H1 (cell line): ENCODE measurements around the gene TGFB1. TPM values are rescaled to one million over a fixed set of nuclear protein-coding genes. Genes with fewer than 3 reads are reported as not detected.
A peak's percentile ranks its signal among the peaks of the same experiment; 100 is the strongest.

ENCODE experiments used
- CTCF ChIA-PET: fragments of 300-600 bp; sonication (Branson Sonifier 250); formaldehyde crosslinking; loops from one replicate; lab custom pipeline; 2021; ENCODE audit not compliant: partially characterized antibody; lab: Charles Lee
- POLR2A ChIA-PET: fragments of 300-600 bp; sonication (Branson Sonifier 250); formaldehyde crosslinking; loops from one replicate; lab custom pipeline; 2021; ENCODE audit warnings: inconsistent platforms; ENCODE audit not compliant: partially characterized antibody; lab: Charles Lee
- DNase-seq, 2 experiments: peaks; one replicate each; pipeline versions ENCODE4 v3.0.0 to v3.0.0-alpha.2; 2010 to 2022; ENCODE audit warnings: low spot score in 2 of 2, low read depth in 1 of 2, mixed read lengths in 1 of 2
- FAIRE-seq: peaks from 2 replicates; lab custom pipeline; 2011; peaks lifted over from hg19 to GRCh38; lab: Jason Lieb, UNC
- H2AFZ ChIP-seq: 2 replicates; pipeline ENCODE4 v1.8.1; 2012; ENCODE audit warnings: low read length, inconsistent platforms
- H2AK5ac ChIP-seq: 2 replicates; pipeline ENCODE4 v1.6.1; 2013; ENCODE audit warnings: low read depth, low read length
- H2BK120ac ChIP-seq: replicated peaks from 2 replicates; pipeline ENCODE3; 2013; ENCODE audit warnings: low read depth, low read length, inconsistent platforms
- H2BK12ac ChIP-seq: 2 replicates; pipeline ENCODE4 v1.6.1; 2013; ENCODE audit warnings: low read depth, low read length
- H2BK15ac ChIP-seq: 2 replicates; pipeline ENCODE4 v1.6.1; 2013; ENCODE audit warnings: low read length
- H2BK20ac ChIP-seq: 2 replicates; pipeline ENCODE4 v1.6.1; 2013; ENCODE audit warnings: low read length
- H2BK5ac ChIP-seq: 2 replicates; pipeline ENCODE4 v1.6.1; 2013; ENCODE audit warnings: low read depth, low read length
- H3K14ac ChIP-seq: 2 replicates; pipeline ENCODE4 v1.6.1; 2013; ENCODE audit warnings: inconsistent platforms; ENCODE audit not compliant: insufficient read length
- H3K18ac ChIP-seq: 2 replicates; pipeline ENCODE4 v1.6.1; 2013; ENCODE audit warnings: low read length; ENCODE audit errors: extremely low read depth
- H3K23ac ChIP-seq: 2 replicates; pipeline ENCODE4 v1.6.1; 2013; ENCODE audit warnings: inconsistent platforms; ENCODE audit not compliant: insufficient read length
- H3K23me2 ChIP-seq: 2 replicates; pipeline ENCODE4 v1.6.1; 2013; ENCODE audit warnings: low read depth, low read length
- H3K27ac ChIP-seq: 2 replicates; pipeline ENCODE4 v1.6.1; 2011; ENCODE audit warnings: low read depth, low read length, inconsistent platforms
- H3K27me3 ChIP-seq, 4 experiments: replicated peaks in 1 of 4; 1 replicate in 1 of 4; 2 replicates in 3 of 4; pipeline versions ENCODE4 v1.6.1 to v1.8.1; 2011 to 2013; ENCODE audit warnings: low read length in 3 of 4, mild to moderate bottlenecking in 3 of 4, inconsistent platforms in 2 of 4, mixed read lengths in 2 of 4, moderate library complexity in 1 of 4; ENCODE audit not compliant: control insufficient read depth in 3 of 4, insufficient read depth in 3 of 4; ENCODE audit errors: extremely low read depth in 1 of 4
- H3K36me3 ChIP-seq, 4 experiments: 2 replicates each; pipeline versions ENCODE4 v1.6.1 to v1.8.1; 2011 to 2013; ENCODE audit warnings: mild to moderate bottlenecking in 4 of 4, low read length in 3 of 4, moderate library complexity in 2 of 4, control low read depth in 1 of 4, inconsistent platforms in 1 of 4; ENCODE audit not compliant: insufficient read depth in 4 of 4, control insufficient read depth in 2 of 4
- H3K4ac ChIP-seq: replicated peaks from 2 replicates; pipeline ENCODE3; 2013; ENCODE audit warnings: low read length, low read depth, mixed read lengths, inconsistent platforms; ENCODE audit not compliant: insufficient read length
- H3K4me1 ChIP-seq, 4 experiments: replicated peaks in 1 of 4; 1 replicate in 1 of 4; 2 replicates in 3 of 4; pipeline versions ENCODE4 v1.6.1 to v1.8.1; 2011 to 2013; ENCODE audit warnings: low read length in 3 of 4, inconsistent platforms in 2 of 4, mixed read lengths in 1 of 4; ENCODE audit not compliant: insufficient read depth in 4 of 4, control insufficient read depth in 3 of 4
- H3K4me2 ChIP-seq, 2 experiments: 2 replicates each; pipeline versions ENCODE4 v1.6.1 to v1.8.1; 2011 to 2013; ENCODE audit warnings: low read depth in 2 of 2, low read length in 2 of 2, control low read depth in 1 of 2, inconsistent platforms in 1 of 2, mild to moderate bottlenecking in 1 of 2; ENCODE audit not compliant: insufficient read depth in 1 of 2
- H3K4me3 ChIP-seq, 4 experiments: fragments of 200-600, 300-600 bp in 1 of 4; sonication (generic), shearing (Covaris generic), sonication (Bioruptor Twin) in 1 of 4; 2 replicates each; pipeline versions ENCODE4 v1.5.1 to v1.8.1; 2011 to 2016; ENCODE audit warnings: low read length in 4 of 4, low read depth in 3 of 4, control low read depth in 2 of 4, inconsistent platforms in 2 of 4, mild to moderate bottlenecking in 2 of 4, mixed read lengths in 1 of 4, moderate library complexity in 1 of 4; ENCODE audit not compliant: insufficient read depth in 2 of 4; ENCODE audit errors: extremely low read depth in 1 of 4
- H3K56ac ChIP-seq: replicated peaks from 2 replicates; pipeline ENCODE3; 2013; ENCODE audit warnings: low read depth, mild to moderate bottlenecking, mixed read lengths, low read length, inconsistent platforms; ENCODE audit not compliant: insufficient read length
- H3K79me1 ChIP-seq: 2 replicates; pipeline ENCODE4 v1.6.1; 2013; ENCODE audit warnings: low read depth, low read length, control low read depth
- H3K79me2 ChIP-seq, 2 experiments: 2 replicates each; pipeline versions ENCODE4 v1.6.1 to v1.8.1; 2012 to 2013; ENCODE audit warnings: low read length in 2 of 2, mild to moderate bottlenecking in 2 of 2, inconsistent platforms in 1 of 2; ENCODE audit not compliant: insufficient read depth in 2 of 2, control insufficient read depth in 1 of 2
- H3K9ac ChIP-seq, 4 experiments: replicated peaks in 1 of 4; 1 replicate in 1 of 4; 2 replicates in 3 of 4; pipeline versions ENCODE4 v1.6.1 to v1.8.1; 2011 to 2013; ENCODE audit warnings: low read depth in 3 of 4, low read length in 3 of 4, control low read depth in 2 of 4, mild to moderate bottlenecking in 2 of 4, moderate library complexity in 2 of 4, inconsistent platforms in 1 of 4; ENCODE audit errors: extremely low read depth in 1 of 4
- H3K9me3 ChIP-seq, 2 experiments: 2 replicates each; pipeline versions ENCODE4 v1.6.1 to v1.8.1; 2012 to 2013; ENCODE audit warnings: mild to moderate bottlenecking in 2 of 2, moderate library complexity in 2 of 2, control low read depth in 1 of 2, inconsistent platforms in 1 of 2, low read depth in 1 of 2, low read length in 1 of 2, mixed read lengths in 1 of 2; ENCODE audit not compliant: insufficient read depth in 2 of 2
- H4K20me1 ChIP-seq, 2 experiments: replicated peaks in 1 of 2; 2 replicates each; pipeline versions ENCODE3 to v1.8.1; 2011 to 2013; ENCODE audit warnings: inconsistent platforms in 2 of 2, low read length in 2 of 2, mild to moderate bottlenecking in 1 of 2; ENCODE audit not compliant: insufficient read depth in 2 of 2, control insufficient read depth in 1 of 2
- H4K5ac ChIP-seq: 2 replicates; pipeline ENCODE4 v1.6.1; 2013; ENCODE audit warnings: low read length, low read depth, mixed read lengths, inconsistent platforms; ENCODE audit not compliant: insufficient read length
- H4K8ac ChIP-seq: 2 replicates; pipeline ENCODE4 v1.8.0; 2013; ENCODE audit warnings: mild to moderate bottlenecking, moderate library complexity, low read length, inconsistent platforms; ENCODE audit not compliant: insufficient read depth; ENCODE audit errors: extremely low read depth
- H4K91ac ChIP-seq: replicated peaks from 2 replicates; pipeline ENCODE3; 2013; ENCODE audit warnings: low read length, mixed read lengths, inconsistent platforms; ENCODE audit not compliant: insufficient read length
- ASH2L ChIP-seq: fragments of 200-600, 300-600 bp; sonication (generic); IDR thresholded peaks from one replicate; pipeline ENCODE4 v1.7.1; 2017; ENCODE audit warnings: low read length
- CEBPB ChIP-seq: IDR thresholded peaks from 2 replicates; pipeline ENCODE4 v1.6.1; 2012; ENCODE audit warnings: low read depth, low read length
- CHD2 ChIP-seq: IDR thresholded peaks from 2 replicates; pipeline ENCODE4 v1.6.1; 2012; ENCODE audit warnings: low read length, improper control_type of control experiment
- EGR1 ChIP-seq: IDR thresholded peaks from 2 replicates; pipeline ENCODE4 v1.6.1; 2011; ENCODE audit warnings: low read depth, low read length, borderline replicate concordance
- JUND ChIP-seq: IDR thresholded peaks from 2 replicates; pipeline ENCODE4 v1.6.1; 2011; ENCODE audit warnings: mild to moderate bottlenecking, improper control_type of control experiment, low read length
- KDM1A ChIP-seq: fragments of 200-600, 300-600 bp; sonication (generic); IDR thresholded peaks from 2 replicates; pipeline ENCODE4 v1.7.1; 2016; ENCODE audit warnings: mild to moderate bottlenecking, low read length, borderline replicate concordance
- NANOG ChIP-seq: IDR thresholded peaks from 2 replicates; pipeline ENCODE4 v1.6.1; 2011; ENCODE audit warnings: low read length, low read depth, mild to moderate bottlenecking, inconsistent platforms; ENCODE audit not compliant: insufficient read depth, poor library complexity, severe bottlenecking
- RBBP5 ChIP-seq: IDR thresholded peaks from 2 replicates; pipeline ENCODE4 v1.7.1; 2012; ENCODE audit warnings: low read depth, mild to moderate bottlenecking, inconsistent platforms, low read length, moderate library complexity, borderline replicate concordance
- YY1 ChIP-seq: IDR thresholded peaks from 2 replicates; pipeline ENCODE4 v1.6.1; 2011; ENCODE audit warnings: low read depth, mild to moderate bottlenecking, low read length
- WGBS, 2 experiments: shearing (Covaris generic) in 1 of 2; methylation state at CpG; one replicate each; pipeline versions ENCODE4 v1.1.6 to v1.1.7; 2013 to 2015; ENCODE audit warnings: low lambda C conversion rate in 2 of 2, mixed read lengths in 2 of 2, inconsistent platforms in 1 of 2, low coverage in 1 of 2, missing lambda C conversion rate in 1 of 2; ENCODE audit not compliant: insufficient replicate concordance in 2 of 2, insufficient coverage in 1 of 2, insufficient read length in 1 of 2; ENCODE audit errors: extremely low coverage in 1 of 2, missing lambda C conversion rate in 1 of 2; 5-methylcytosine and 5-hydroxymethylcytosine counted together
- polyA plus RNA-seq, 7 experiments: library from polyadenylated mRNA; depleted of rRNA in 3 of 7; stranded (reverse) in 5 of 7; unstranded in 2 of 7; fragments of >200 nt in 5 of 7; fragments of 200-250 nt in 2 of 7; gene quantifications; 1 replicate in 5 of 7; 2 replicates in 1 of 7; 4 replicates in 1 of 7; pipeline versions ENCODE4 v1.2.1 to v1.2.3, GENCODE V29; 2011 to 2013; ENCODE audit warnings: missing spikeins in 2 of 7, mixed read lengths in 2 of 7
- total RNA-seq: library from RNA; stranded (reverse); fragmentation: NEBNext Ultra II Directional; extraction: Animal tissue kit (Norgen Biotek cat#: 25700); gene quantifications from 2 replicates; pipeline ENCODE4 v1.2.1, GENCODE V29; 2021

TGFB1 gene
- total and polyA plus RNA-seq, 2 of the 8 experiments (the other 6 are each of a cell fraction or from before 2014, with no cell fraction given), result 1.7 to 10.6 TPM

- Histone ChIP-seq H4K20me1 (peaks cover 0 to 4% of the 10 kb centered on the region in 2 experiments), H2AK5ac (peak overlapping the region; percentile 91; the same call in 1 of the 2 replicates), H3K9me3 (no peaks in the 10 kb centered on the region), H3K9ac (0 out of 7 replicates have a peak overlapping the region, but pooled peaks of 1 of the 4 experiments have one; percentile 1), H3K36me3 (no peaks in the 10 kb centered on the region), H3K27me3 (peaks cover 0 to 9% (median 0%) of the 10 kb centered on the region in 4 experiments; a peak in 3 of 7 replicates), H2BK15ac (peak overlapping the region; percentile 100), H4K5ac (no peak overlapping the region), H2BK5ac (peak overlapping the region; percentile 96), H3K27ac (no peak overlapping the region), H4K8ac (no peak overlapping the region; the same call in 1 of the 2 replicates), H3K79me2 (no peaks in the 10 kb centered on the region), H2BK20ac (peak overlapping the region; percentile 80; the same call in 1 of the 2 replicates), H3K4me3 (no peak overlapping the region), H2BK120ac (no peak overlapping the region), H3K79me1 (no peaks in the 10 kb centered on the region), H3K4me1 (peaks cover 15 to 27% (median 20%) of the 10 kb centered on the region in 4 experiments), H3K56ac (no peak overlapping the region), H2AFZ (no peak overlapping the region), H3K18ac (peak overlapping the region; percentile 71; the same call in 1 of the 2 replicates), H3K4me2 (peak overlapping the region; percentile 61 to 98; a peak in 1 of 4 replicates), H2BK12ac (peak overlapping the region; percentile 98; the same call in 1 of the 2 replicates), H4K91ac (peak overlapping the region; percentile 72), H3K14ac (no peak overlapping the region), H3K4ac (peak overlapping the region; percentile 29), H3K23ac (no peak overlapping the region), H3K23me2 (peaks cover 19% of the 10 kb centered on the region)
- DNase-seq (no peak), FAIRE-seq (no peak)
- CTCF ChIA-PET, result interaction anchor here (0.6 to 1.6 kb wide), 2 partner anchors 38 to 442 kb away, joined by 3 to 5 read pairs; no protein-coding TSS in a partner anchor
- POLR2A ChIA-PET, result interaction anchor here (0.9 to 12.6 kb wide), 8 partner anchors 9 to 63 kb away, joined by 3 to 137 read pairs (median 3); partner anchors contain the start of gene CCDC97
- WGBS, 2 experiments, result 87% methylated on average over 22 of the region's 22 CpGs; no CpG with 5 or more reads in 1 of the 2 experiments
- TF ChIP-seq KDM1A, result no peak
- TF ChIP-seq NANOG, result no peak
- TF ChIP-seq CHD2, result no peak
- TF ChIP-seq JUND, result no peak
- TF ChIP-seq YY1, result no peak
- no peak for TF ChIP-seq CEBPB
- TF ChIP-seq RBBP5, result no peak
- TF ChIP-seq ASH2L, result no peak
- no peak for TF ChIP-seq EGR1
Observed at GRCh38 chr19:41328157-41328841, 25.4 kb downstream of the TGFB1 start.
